Stimulated activated CD8-positive, alpha-beta memory T cell treated with anti-CD3 and anti-CD28 coated beads, Interleukin-7, amount 100 ng/mL, for 24 hours (primary cell): ENCODE data around the gene PDP2.
"Not testable (repeated sequence)": the region's sequence is repeated elsewhere in the genome, so short reads cannot be mapped to it uniquely, and the experiment has no call there.

Source experiments
- DNase-seq: peaks from one replicate; pipeline ENCODE4 v3.0.0-alpha.2; 2020; ENCODE audit warnings: low read depth

The PDP2 gene

GRCh38 chr16:66853261-66854139 lies 26.8 kb upstream of the PDP2 start:
- no peak for DNase-seq

GRCh38 chr16:66856184-66856730 lies 24.1 kb upstream of the PDP2 start:
- DNase-seq = no peak

DNA sequence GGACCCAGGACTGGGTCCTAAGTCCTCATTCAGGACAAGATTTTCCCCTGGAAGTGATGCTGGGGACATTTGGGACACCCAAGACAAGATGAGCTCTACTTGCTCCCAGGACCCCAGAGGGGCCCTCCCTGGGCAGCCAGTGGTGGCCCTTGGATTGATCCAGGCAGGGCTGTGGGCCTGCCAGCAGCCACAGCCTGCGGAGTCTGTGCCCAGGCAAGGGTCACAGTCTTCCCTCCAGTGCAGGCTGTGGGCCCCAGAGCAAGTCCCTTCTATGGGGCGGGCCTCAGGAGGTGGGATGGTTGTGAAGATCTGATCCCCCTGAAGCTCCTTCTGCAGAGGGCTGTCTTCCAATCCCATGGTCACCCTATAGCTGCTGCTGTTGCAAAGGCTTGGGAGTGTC lies 23.5 kb upstream of the PDP2 start:
- DNase-seq = no peak

DNA sequence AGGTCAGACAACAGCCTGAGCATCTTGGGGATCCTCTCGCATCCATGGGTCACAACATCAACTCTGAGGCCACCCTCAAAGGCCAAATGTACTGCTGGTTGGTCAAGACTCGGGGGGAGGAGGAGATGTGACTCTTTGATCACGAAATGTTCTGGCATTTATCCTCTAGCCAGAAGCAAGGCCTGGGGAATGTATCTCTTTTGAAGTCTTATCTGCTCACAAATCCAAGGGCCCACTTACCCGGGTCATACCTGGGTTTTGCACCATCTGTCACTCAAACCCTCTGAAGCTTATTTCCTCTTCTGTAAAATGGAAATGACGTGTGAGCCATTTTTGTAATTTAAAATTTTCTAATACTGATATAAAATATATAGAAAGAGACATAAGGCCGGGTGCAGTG lies 22.9 kb upstream of the PDP2 start:
- DNase-seq = no peak

- no peak for DNase-seq
These were observed 21.4 kb upstream of the PDP2 start for GRCh38 chr16:66858740-66859396.

- no peak for DNase-seq
These were observed 20.8 kb upstream of the PDP2 start for GRCh38 chr16:66859397-66860068.

DNA sequence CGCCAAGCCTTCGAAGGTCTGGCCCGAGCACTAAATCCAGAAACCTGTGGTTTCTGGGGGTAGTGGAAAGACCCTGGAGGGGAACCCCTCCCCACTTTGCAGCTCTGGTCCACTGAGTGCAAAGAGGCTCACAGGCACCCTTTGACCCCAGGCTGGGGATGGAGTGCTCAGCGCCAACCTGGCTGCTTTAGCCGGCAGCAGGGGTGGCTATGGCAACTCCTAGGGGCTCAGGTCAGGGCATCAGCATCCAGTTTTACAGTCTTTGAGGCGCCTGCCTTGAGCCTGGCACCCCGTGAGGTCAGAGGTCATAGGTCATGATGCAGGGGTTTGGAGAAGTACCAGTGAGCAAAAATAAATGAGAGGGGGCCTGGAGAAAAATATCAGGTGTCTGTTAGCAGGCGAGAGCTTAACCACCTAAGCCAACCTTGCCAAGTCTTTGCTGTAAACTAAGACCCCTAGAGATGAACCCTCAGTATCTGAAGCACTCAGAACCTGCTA lies 18.2 kb upstream of the PDP2 start:
- DNase-seq = no peak

- DNase-seq = no peak
These were observed 16.6 kb upstream of the PDP2 start for GRCh38 chr16:66863707-66864106.

- no peak for DNase-seq
These were observed 10.9 kb upstream of the PDP2 start for GRCh38 chr16:66869424-66869823.

GRCh38 chr16:66871363-66871762 lies 9.0 kb upstream of the PDP2 start:
- DNase-seq = not testable (repeated sequence)

GRCh38 chr16:66871840-66872239 lies 8.5 kb upstream of the PDP2 start:
- no peak for DNase-seq

GRCh38 chr16:66872559-66872942 lies 7.8 kb upstream of the PDP2 start:
- DNase-seq = no peak

DNA sequence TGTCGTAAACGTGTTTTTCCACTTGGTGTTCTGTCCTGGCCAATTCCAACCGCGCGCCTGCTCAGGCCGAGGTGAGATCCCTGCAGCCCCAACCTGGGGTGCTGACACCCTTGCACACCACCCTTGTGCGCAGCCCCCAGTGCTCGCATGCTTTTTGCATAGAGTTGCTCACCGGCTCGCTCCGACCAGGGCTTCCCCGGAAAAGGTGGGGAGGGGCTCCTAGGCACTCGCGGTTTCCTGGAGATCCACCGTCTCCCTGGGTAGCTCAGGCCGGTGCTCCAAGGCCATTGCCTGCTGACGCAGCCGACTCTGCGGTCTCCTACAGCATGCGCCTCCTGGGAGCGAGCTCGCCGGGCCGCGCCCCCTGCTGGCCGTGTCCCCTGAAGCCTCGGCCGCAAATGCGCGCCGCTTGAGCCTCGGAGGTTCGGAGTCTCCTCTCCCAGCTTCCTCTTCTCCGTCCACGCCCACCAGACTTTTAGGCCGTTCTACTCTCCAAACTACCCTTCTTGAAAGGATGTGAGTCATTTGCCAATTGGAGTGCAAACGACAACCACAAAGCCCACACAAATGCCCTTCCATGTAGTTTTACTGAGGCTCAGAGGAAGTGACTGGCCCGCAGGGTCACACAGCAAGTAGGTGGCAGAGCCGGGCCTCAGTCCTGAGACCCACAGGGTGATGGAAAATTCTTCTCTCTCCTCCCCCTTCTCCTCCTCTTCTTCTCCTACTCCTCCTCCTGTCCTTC lies 7.2 kb upstream of the PDP2 start:
- peak; percentile 88 for DNase-seq

- DNase-seq = no peak
These were observed 6.6 kb upstream of the PDP2 start for GRCh38 chr16:66873685-66874055.

DNA sequence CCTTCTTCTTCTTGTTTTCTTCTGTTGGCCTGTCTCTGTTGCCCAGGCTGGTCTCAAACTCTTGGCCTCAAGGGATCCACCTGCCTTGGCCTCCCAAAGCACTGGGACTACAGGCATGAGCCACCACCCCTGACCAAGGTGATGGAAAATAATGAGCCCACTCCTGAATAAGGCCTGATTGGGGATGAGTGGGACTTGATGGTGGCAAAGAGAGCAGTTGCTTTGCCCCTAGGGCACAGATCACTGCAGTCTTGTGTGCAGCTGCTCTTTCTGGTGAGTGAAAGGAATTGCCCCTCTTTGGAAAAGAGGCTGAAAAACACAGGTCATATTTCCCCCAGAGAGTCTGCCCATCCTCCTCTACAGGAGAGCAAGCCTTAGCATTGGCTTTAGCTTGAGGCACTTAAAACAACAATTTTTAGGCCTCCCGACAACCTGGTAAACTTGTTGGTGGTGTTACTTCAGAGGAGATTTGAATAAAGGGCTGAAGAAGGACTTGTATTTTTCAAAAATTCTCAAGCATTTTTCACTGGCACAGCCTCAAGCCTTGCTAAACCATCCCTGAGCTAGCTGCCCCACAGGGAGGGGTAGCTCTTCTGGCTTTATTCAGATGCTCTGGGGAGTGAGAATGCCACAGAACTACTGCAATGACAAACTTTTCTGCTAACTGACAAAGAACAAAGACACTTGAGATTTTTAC lies 6.1 kb upstream of the PDP2 start:
- no peak for DNase-seq

- DNase-seq = no peak
These were observed 2.2 kb upstream of the PDP2 start for GRCh38 chr16:66878067-66878466.

GRCh38 chr16:66881014-66881417 lies 701 bp downstream of the PDP2 start:
- DNase-seq = no peak

GRCh38 chr16:66881560-66881959 lies 1.2 kb downstream of the PDP2 start:
- DNase-seq = no peak

GRCh38 chr16:66881964-66882508 lies 1.7 kb downstream of the PDP2 start:
- no peak for DNase-seq

DNA sequence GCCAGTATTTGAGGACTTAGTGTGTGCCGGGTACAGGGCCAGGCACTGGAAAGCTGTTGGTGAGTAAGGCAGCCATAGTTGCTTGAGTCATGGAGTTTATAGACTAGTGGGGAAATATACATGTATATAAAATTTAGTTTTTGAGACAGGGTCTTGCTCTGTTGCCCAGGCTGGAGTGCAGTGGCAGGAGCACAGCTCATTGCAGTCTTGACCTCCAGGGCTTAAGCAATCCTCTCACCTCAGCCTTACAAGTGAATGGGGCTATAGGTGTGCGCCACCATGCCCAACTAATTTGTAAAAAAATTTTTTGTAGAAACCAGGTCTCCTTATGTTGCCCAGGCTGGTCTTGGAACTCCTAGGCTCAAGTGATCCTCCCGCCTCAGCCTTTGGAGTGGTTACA lies 2.4 kb downstream of the PDP2 start:
- DNase-seq = no peak

- no peak for DNase-seq
These were observed 5.2 kb downstream of the PDP2 start for GRCh38 chr16:66885491-66885890.
